H1 (cell line): ENCODE data around the gene PI4KA. TPM values are rescaled to one million over a fixed set of nuclear protein-coding genes. Genes with fewer than 3 reads are reported as not detected.

Source experiments
- SIN3A ChIP-seq, 2 experiments: IDR thresholded peaks in 1 of 2; conservative IDR thresholded peaks in 1 of 2; 2 replicates each; pipeline ENCODE4 v1.6.1; 2011 to 2012; ENCODE audit warnings: low read length in 2 of 2, improper control_type of control experiment in 1 of 2, low read depth in 1 of 2, mild to moderate bottlenecking in 1 of 2
- polyA plus RNA-seq, 7 experiments: library from polyadenylated mRNA; depleted of rRNA in 3 of 7; stranded (reverse) in 5 of 7; unstranded in 2 of 7; fragments of >200 nt in 5 of 7; fragments of 200-250 nt in 2 of 7; gene quantifications; 1 replicate in 5 of 7; 2 replicates in 1 of 7; 4 replicates in 1 of 7; pipeline versions ENCODE4 v1.2.1 to v1.2.3, GENCODE V29; 2011 to 2013; ENCODE audit warnings: missing spikeins in 2 of 7, mixed read lengths in 2 of 7
- total RNA-seq: library from RNA; stranded (reverse); fragmentation: NEBNext Ultra II Directional; extraction: Animal tissue kit (Norgen Biotek cat#: 25700); gene quantifications from 2 replicates; pipeline ENCODE4 v1.2.1, GENCODE V29; 2021

PI4KA gene
- total and polyA plus RNA-seq, 2 of the 8 experiments (the other 6 are each of a cell fraction or from before 2014, with no cell fraction given) = 22.5 to 37.7 TPM

- TF ChIP-seq SIN3A (conservative IDR thresholded peaks at IDR 0.05 in 1 of 2, IDR thresholded peaks at IDR 0.05 in 1 of 2; ENCODE audit: low read depth in 1 of 2, low read length in 2 of 2) = no peak
These were observed 47.1 kb upstream of the PI4KA start (continued) for GRCh38 chr22:20905415-20906386.
